GM21367 (cell line): ENCODE data around the gene CAMK2B.

Experiments
- ATAC-seq: cut with Tn5 transposase; IDR thresholded peaks from one replicate; pipeline ENCODE4 v1.9.1; 2021; ENCODE audit not compliant: unreplicated experiment

CAMK2B gene

DNA sequence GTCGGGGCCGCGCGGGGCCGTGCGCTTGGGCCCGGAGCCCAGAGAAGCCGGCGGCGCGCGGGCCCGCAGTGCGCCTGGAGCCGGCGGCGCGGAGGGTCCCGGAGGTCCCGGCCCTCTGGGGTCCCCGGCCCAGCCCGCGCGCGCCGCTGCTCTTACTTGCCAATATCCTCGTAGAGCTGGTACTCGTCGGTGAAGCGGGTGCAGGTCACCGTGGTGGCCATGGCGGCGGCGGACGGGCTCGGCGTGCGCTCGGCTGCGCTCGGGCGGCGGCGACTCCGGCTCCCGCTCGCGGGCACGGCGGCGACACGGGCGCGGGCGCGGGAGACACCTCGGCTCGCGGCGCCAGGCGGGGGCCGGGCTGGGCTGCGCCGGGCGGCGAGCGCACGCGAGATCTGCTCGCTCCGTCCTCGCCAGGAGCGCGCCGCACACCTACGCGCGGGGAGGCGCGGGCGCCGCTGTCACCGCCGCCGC, at the start of gene CAMK2B:
Gene CAMK2B (minus strand): TSS at position 394 of the 471 bp plus-strand sequence. CDS start 173 bp downstream, at position 221.
- ATAC-seq: no peak

DNA sequence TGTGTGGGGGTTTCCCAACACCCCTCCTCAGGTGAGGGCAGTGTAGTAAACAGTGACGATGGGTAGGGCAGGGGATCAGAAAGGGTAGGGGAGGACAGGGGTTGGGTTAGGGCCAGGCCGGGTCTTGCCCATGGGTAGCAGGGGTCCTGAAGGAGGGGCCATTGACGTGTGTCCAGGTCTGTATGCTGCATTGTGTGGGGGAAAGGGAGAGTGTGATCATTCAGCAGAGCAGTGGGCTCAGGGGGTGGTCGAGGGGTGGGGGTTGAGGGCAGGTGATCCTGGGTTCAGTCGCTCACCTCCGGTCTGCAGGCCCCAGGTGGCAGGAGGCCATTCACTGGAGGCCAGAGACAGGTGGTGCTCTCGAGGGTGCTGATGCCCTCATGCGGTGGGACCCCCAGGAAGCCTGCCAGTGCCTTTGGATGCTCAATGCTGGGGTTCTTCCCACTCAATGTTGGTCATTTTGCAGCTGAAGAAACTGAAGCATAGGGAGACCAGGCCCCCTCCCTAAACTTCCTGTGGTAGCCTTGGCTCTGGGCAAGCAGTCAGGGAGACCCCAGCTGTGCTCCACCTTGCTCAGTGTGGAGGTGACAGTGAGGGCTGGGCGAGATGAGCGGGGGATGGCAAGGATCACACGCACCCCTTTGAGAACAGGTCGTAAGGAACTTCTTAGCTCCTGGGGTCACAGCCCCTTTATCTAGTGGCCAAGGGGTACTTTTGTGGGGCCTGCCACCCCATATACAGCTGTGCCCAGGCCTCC, 48.8 kb upstream of the CAMK2B start:
- ATAC-seq: no peak

GRCh38 chr7:44373418-44373740, 48.0 kb upstream of the CAMK2B start:
- ATAC-seq: no peak

DNA sequence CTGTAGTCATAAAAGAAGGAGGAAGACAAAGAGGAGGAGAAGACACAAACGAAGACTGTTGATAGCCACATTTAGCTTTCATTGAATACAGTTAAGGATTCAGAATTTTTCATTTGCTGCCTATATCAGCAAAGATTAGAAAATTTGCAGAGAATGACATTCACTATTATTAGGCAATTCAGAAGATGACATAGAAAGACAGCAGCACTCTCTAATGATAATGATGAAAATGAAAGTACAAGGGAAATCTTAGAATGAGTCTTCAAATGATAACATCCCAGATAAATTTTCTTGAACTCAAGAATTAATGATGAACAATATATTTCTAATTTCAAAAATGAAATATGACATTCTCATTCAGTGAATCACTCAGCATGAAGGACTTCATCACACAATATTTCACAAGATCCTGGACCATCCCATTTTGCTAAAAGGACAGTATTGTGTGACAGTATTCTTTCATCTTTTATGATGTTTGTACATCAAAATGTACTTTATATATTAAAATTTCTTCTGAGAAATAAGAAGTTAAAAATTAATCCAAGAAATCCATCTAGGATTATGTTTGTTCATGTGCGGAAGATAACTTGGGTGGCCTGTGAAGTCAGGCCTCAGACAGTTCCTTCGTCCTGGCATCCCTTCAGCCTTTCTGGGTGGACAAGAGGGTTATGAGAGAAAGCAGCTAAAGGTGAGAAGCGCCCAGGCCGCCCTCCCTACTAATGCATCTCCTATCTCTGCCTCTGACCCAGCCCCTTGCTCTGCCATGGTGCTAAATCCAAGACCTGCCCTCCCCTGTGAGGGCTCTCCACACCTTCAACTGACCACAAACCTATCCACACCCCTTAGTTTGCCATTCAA, 47.4 kb upstream of the CAMK2B start:
- no peak for ATAC-seq

GRCh38 chr7:44368885-44369284, 43.5 kb upstream of the CAMK2B start:
- ATAC-seq: no peak

GRCh38 chr7:44368455-44368854, 43.1 kb upstream of the CAMK2B start:
- ATAC-seq: no peak

- ATAC-seq: no peak
Measured at GRCh38 chr7:44367475-44368043, 42.2 kb upstream of the CAMK2B start.

- no peak for ATAC-seq
Measured at GRCh38 chr7:44366986-44367385, 41.6 kb upstream of the CAMK2B start.

- ATAC-seq: no peak
Measured at GRCh38 chr7:44353668-44354067, 28.3 kb upstream of the CAMK2B start.

GRCh38 chr7:44348851-44349781, 23.7 kb upstream of the CAMK2B start:
- no peak for ATAC-seq

DNA sequence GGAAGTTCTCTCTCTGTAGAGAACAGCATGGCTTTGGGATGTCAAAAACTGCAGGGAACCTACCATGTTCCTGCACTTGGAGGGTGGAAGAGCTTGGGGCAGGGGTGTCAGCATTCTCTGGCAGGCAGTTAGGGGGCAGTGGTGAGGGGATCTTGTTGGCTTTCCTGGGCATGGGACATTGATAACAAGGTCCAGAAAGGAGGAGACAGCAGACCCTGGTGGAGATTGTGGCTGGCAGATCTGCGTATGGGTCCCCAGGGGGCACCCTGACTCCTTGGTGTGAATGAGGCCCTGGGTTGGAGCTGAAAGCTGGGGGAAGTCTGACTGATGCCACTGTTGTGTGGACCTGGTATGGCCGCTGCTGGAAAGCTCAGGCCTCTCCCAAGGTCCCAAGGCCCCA, 22.9 kb upstream of the CAMK2B start:
- ATAC-seq: no peak

DNA sequence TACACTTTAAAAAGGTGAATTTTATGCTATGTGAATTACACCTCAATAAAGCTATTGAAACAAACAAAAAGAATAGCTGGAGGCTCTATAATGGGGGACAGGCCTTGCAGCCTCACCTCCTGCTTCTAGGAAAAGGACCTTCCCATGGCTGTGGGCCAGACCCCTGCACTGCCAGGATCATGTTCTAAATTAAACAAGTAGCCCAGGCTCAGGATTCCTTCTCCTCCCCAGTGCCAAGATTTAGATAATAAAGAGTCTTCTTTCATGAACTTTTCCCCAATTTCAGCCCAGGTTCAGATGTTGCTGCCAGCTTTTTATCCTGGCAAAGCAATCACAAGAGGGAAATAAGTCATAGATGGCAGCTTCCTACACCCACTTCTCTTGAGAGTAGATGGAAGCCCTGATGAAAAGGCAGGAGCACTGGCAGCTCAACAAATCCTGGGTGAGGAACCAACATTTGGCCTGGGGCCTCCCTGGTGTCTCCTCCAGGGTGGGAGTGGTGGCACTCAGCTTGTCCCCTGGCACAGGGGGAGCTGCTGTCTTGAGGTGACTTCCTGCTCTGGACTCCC, 22.2 kb upstream of the CAMK2B start:
- no peak for ATAC-seq

GRCh38 chr7:44346063-44346462, 20.7 kb upstream of the CAMK2B start:
- no peak for ATAC-seq

DNA sequence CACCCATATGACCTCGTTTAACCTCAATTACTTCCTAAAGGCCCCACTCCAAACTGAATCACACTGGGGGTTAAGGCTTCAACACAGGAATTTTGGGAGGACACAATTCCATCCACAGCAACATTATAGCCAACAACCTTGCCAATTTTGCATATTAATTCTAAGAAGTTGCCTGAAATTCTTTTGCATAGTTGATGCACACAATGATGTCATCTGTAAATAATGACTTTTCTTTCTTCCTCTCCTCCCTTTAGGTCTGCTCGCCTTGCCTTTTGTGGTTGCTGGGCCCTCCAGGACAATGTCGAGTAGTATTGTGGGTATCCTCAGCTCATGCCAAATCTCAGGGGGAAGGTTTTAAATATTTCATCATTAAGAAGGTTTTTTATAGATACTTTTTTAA, 16.0 kb upstream of the CAMK2B start:
- ATAC-seq: no peak

DNA sequence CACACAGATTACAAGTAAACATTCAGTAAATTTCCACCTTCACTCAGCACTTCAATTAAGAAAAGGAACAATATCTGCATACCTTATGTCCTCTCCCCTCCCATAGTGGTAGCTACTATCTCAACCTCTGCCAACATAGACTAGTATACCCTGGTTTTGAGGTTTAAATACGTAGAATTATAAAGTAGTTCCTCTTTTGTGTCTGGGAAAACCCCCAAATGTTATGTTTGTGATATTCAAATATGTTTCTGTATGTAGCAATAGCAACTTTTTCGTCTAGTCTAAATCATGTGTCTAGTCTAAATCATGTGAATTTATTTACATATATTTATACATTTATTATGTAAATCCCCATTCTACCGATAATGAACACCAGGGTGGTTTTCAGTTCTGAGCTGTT, 13.2 kb upstream of the CAMK2B start:
- no peak for ATAC-seq

DNA sequence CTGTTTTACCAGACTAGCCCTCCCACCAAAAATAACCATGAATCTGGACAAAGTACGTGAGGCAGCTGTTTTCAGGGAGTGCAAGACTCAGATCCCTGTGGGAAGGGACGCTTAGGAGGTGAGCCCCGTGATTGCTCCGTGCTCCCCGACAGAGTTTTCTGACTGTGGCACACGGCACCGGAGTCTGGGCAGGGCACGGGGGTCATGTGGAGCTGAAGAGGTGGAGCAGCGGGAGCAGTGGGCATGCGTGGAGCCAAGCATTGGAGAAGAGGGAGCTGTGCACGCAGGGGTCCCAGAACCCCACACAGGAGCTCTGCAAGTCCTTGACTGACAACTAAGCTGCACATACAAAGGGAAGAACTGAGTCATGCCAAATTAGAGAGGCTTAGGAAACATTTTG, 11.1 kb upstream of the CAMK2B start:
- no peak for ATAC-seq

DNA sequence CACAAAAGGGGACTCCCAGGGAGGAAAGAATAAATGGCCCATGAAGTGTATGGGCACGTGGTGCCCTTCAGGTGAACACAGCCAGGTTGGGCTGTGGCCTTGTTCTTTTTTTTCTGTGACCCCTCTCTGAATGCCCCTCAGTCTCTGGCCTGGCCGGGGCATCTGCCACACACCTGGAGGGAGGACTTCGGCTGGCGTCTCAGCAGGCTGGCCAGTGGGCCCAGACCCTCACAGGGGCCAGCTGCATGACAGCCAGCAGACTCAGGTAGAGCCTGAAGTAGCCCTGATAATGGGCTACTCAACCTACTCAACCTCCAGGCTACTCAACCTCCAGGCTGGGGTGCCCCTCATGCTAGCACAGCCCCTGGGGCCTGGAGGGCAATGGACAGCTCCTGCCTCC, 9.8 kb upstream of the CAMK2B start:
- no peak for ATAC-seq

DNA sequence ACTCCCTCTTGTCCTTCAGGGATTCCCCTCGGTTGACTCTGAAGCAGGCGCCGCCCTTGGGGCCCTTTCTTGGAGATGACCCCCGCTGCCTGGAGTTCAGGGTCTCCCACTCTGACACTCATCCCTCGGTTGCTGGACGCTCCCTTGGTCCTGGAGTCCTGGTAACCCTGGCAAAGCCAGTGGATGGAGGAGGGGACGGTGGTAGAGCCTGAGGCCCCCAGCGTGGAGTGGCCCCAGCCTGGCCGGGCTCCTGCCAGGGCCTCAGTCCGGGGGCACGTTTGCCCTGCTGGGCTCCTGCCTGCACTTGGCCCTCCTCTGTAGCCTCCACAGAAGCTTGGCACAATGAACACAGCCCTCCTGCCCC, 9.3 kb upstream of the CAMK2B start:
- no peak for ATAC-seq

DNA sequence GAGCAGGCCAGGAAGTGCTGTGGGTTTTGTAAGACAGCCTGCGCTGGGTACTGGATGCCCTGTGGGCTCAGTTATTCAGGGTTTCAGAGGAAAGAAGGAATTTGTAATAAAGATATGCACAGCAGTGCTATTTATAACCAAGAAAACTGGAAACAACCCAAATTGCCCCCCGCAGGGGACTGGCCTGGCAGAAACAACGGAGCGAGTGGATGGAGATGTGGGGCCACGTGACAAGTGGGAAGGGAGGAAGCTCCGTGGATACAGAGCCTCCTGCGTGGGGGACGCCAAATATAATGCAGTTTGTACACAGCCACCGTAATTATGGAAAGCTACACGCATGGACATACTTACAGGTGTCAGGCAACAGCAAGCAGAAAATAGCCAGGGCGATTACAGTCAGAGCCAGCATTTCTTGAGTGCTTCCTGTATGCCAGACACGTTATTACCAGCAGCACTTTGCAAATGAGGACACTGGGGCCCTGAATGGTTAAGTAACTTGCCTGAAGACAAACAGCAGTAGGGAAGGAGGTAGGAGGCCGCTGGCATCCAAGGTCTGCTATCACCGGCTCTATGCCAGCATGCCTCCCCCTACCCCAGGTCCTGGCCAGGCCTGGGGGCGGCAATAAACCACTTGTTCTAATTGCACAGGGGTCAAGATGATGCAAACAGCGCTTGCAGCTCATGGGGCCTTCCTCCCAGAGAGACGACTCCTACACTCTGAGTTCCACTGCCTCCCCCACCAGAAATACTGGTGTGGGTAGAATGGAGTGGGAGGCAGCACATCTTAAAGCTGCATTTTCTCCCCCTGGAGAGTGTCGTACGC, 8.7 kb upstream of the CAMK2B start:
- no peak for ATAC-seq

DNA sequence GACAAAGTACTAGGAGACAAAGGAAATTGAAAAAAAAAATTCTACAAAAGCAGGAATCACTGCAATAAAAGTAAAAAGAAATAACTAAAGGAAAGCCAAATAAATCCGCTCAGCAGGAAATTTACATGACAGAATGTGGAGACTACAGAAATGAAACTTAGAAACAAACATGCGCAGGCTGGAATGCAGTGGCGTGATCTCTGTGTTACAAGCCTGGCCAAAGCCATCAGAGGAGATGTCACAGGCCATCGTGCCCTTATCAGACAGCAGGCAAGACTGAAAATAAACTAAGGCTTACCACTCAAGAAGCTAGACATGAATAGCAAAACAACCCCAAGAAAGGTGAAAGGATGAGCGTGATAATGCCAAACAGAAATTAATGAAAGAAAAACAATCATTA, 6.3 kb upstream of the CAMK2B start:
- ATAC-seq: no peak
